ENCODE measurements around the gene NAA50. TPM values are rescaled to one million over a fixed set of nuclear protein-coding genes. Genes with fewer than 3 reads are reported as not detected.

NAA50 gene
- total RNA-seq, 1 donor from 2014 or later, result 42.5 TPM

DNA sequence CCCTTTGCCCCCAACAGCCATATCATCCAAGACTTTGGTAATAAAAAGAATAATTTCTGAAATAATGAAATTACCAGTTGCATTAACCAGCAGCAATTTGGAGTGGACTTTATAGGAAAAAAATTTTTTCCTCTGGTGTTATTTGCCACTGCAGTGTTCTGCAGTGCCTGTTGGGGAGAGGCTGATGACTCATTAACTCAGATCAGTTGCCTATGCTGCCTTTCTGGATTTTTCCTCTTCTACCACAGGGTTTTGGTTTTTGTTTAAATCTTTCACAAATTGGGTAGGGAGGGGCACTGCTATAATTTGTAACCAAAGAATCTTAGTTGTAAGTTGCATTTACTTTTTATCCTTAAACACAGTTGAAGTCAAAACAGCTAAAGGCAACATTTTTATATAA is 23.5 kb upstream of the NAA50 start:
- peaks cover 1% of the 10 kb centered on the region for H3K9me3 Mint-ChIP-seq (ENCODE audit: unreplicated experiment)
- no peaks in the 10 kb centered on the region for H3K36me3 Mint-ChIP-seq (ENCODE audit: unreplicated experiment)
- H3K4me1 Mint-ChIP-seq (ENCODE audit: low read depth, unreplicated experiment), result peaks cover 4% of the 10 kb centered on the region
- H3K4me3 Mint-ChIP-seq (ENCODE audit: unreplicated experiment), result no peak overlapping the region
- no peak for DNase-seq
- H3K27ac Mint-ChIP-seq (ENCODE audit: unreplicated experiment), result no peak overlapping the region
- no peaks in the 10 kb centered on the region for H3K27me3 Mint-ChIP-seq (ENCODE audit: unreplicated experiment)
- TF ChIP-seq CTCF (IDR thresholded peaks at IDR 0.05; ENCODE audit: partially characterized antibody, unreplicated experiment), result no peak

- DNase-seq, result no peak
- Mint-ChIP-seq H3K27ac (ENCODE audit: unreplicated experiment) (no peak overlapping the region), H3K4me3 (ENCODE audit: unreplicated experiment) (no peak overlapping the region), H3K27me3 (ENCODE audit: unreplicated experiment) (no peaks in the 10 kb centered on the region), H3K36me3 (ENCODE audit: unreplicated experiment) (no peaks in the 10 kb centered on the region), H3K4me1 (ENCODE audit: low read depth, unreplicated experiment) (no peaks in the 10 kb centered on the region), H3K9me3 (ENCODE audit: unreplicated experiment) (no peaks in the 10 kb centered on the region)
- no peak for TF ChIP-seq CTCF (IDR thresholded peaks at IDR 0.05; ENCODE audit: partially characterized antibody, unreplicated experiment)
Observed at GRCh38 chr3:113764698-113765097, 18.6 kb upstream of the NAA50 start.

DNA sequence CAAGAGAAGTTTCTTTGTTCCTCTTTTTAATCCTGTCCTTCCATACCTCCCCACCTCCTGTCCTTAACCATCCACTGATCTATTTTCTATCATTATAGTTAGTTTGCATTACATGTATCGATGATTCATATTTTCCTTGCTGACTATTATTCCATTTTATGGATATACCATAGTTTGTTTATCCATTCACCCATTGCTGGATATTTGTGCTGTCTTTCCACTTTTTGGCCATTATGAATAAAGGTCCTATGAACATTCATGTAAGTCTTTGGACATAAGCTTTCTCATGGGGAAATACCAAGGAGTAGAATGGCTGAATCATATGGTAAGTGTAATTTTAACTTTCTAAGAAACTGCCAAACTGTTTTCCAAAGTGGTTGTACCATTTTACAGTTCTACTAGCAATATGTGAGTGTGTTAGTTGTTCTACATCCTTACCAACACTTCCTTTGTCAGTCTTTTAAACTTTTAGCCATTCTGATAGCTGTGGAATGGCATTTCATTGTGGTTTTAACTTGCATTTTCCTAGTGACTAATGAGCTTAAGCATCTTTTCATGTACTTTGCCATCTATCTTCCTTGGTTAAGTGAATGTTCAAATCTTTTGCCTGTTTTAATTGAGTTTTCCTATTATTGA is 12.5 kb upstream of the NAA50 start:
- no peak for TF ChIP-seq CTCF (IDR thresholded peaks at IDR 0.05; ENCODE audit: partially characterized antibody, unreplicated experiment)
- Mint-ChIP-seq H3K27me3 (ENCODE audit: unreplicated experiment) (no peaks in the 10 kb centered on the region), H3K9me3 (ENCODE audit: unreplicated experiment) (no peaks in the 10 kb centered on the region), H3K36me3 (ENCODE audit: unreplicated experiment) (peaks cover 10% of the 10 kb centered on the region), H3K4me1 (ENCODE audit: low read depth, unreplicated experiment) (no peaks in the 10 kb centered on the region), H3K4me3 (ENCODE audit: unreplicated experiment) (no peak overlapping the region), H3K27ac (ENCODE audit: unreplicated experiment) (no peak overlapping the region)
- no peak for DNase-seq

GRCh38 chr3:113754494-113755159 is 8.6 kb upstream of the NAA50 start:
- no peak for DNase-seq
- Mint-ChIP-seq H3K27ac (ENCODE audit: unreplicated experiment) (no peak overlapping the region), H3K9me3 (ENCODE audit: unreplicated experiment) (no peaks in the 10 kb centered on the region), H3K36me3 (ENCODE audit: unreplicated experiment) (peaks cover 10% of the 10 kb centered on the region), H3K4me3 (ENCODE audit: unreplicated experiment) (no peak overlapping the region), H3K4me1 (ENCODE audit: low read depth, unreplicated experiment) (no peaks in the 10 kb centered on the region), H3K27me3 (ENCODE audit: unreplicated experiment) (no peaks in the 10 kb centered on the region)
- TF ChIP-seq CTCF (IDR thresholded peaks at IDR 0.05; ENCODE audit: partially characterized antibody, unreplicated experiment), result no peak

GRCh38 chr3:113753376-113753985 is 7.4 kb upstream of the NAA50 start:
- Mint-ChIP-seq H3K27me3 (ENCODE audit: unreplicated experiment) (no peaks in the 10 kb centered on the region), H3K4me3 (ENCODE audit: unreplicated experiment) (no peak overlapping the region), H3K36me3 (ENCODE audit: unreplicated experiment) (peaks cover 4% of the 10 kb centered on the region), H3K4me1 (ENCODE audit: low read depth, unreplicated experiment) (no peaks in the 10 kb centered on the region), H3K27ac (ENCODE audit: unreplicated experiment) (no peak overlapping the region), H3K9me3 (ENCODE audit: unreplicated experiment) (no peaks in the 10 kb centered on the region)
- no peak for DNase-seq
- no peak for TF ChIP-seq CTCF (IDR thresholded peaks at IDR 0.05; ENCODE audit: partially characterized antibody, unreplicated experiment)
